WERI-Rb-1 (cell line): ENCODE measurements around the gene MT1E.
"Not testable (repeated sequence)": the region's sequence is repeated elsewhere in the genome, so short reads cannot be mapped to it uniquely, and the experiment has no call there.

Experiments used
- DNase-seq: peaks from one replicate; pipeline ENCODE4 v3.0.0-alpha.2; 2020
- H3K27ac ChIP-seq: fragments of 250-450 bp; sonication (Bioruptor Pico); 2 replicates; pipeline ENCODE4 v1.5.1; 2020; ENCODE audit warnings: mild to moderate bottlenecking, moderate library complexity
- H3K27me3 ChIP-seq: fragments of 250-450 bp; sonication (Bioruptor Pico); 2 replicates; pipeline ENCODE4 v1.5.1; 2021; ENCODE audit warnings: mild to moderate bottlenecking, low read depth, moderate library complexity; ENCODE audit not compliant: insufficient read depth, severe bottlenecking
- H3K36me3 ChIP-seq: fragments of 250-450 bp; sonication (Bioruptor Pico); 2 replicates; pipeline ENCODE4 v1.5.1; 2020; ENCODE audit warnings: mild to moderate bottlenecking, moderate library complexity
- H3K4me3 ChIP-seq: 2 replicates; pipeline ENCODE4 v1.5.1; 2011; ENCODE audit warnings: low read depth, mild to moderate bottlenecking, control low read depth, low read length
- H3K9me3 ChIP-seq: fragments of 250-450 bp; sonication (Bioruptor Pico); 2 replicates; pipeline ENCODE4 v1.5.1; 2021; ENCODE audit warnings: mild to moderate bottlenecking, moderate library complexity; ENCODE audit not compliant: severe bottlenecking
- CTCF ChIP-seq: IDR thresholded peaks from 2 replicates; pipeline ENCODE4 v1.5.1; 2011; ENCODE audit warnings: low read depth, mild to moderate bottlenecking, control low read depth, inconsistent platforms, low read length

The MT1E gene

GRCh38 chr16:56625140-56625942 lies at the start of gene MT1E:
Gene MT1E (plus strand): TSS chr16:56625781. CDS start chr16:56625852, 71 bp downstream.
- Histone ChIP-seq H3K27me3 (no peaks in the 10 kb centered on the region), H3K27ac (no peak within 1 kb of the TSS), H3K4me3 (no peak within 1 kb of the TSS), H3K9me3 (no peaks in the 10 kb centered on the region), H3K36me3 (no peaks in the 10 kb centered on the region)
- TF ChIP-seq CTCF = no peak
- no peak for DNase-seq

- H3K9me3 ChIP-seq = no peaks in the 10 kb centered on the region
- H3K27me3 ChIP-seq = no peaks in the 10 kb centered on the region
- no peaks in the 10 kb centered on the region for H3K36me3 ChIP-seq
- no peak overlapping the region for H3K4me3 ChIP-seq
- no peak overlapping the region for H3K27ac ChIP-seq
- peak; percentile 77 for DNase-seq
- TF ChIP-seq CTCF = peak; percentile 95
Measured at GRCh38 chr16:56576585-56577299, 48.8 kb upstream of the MT1E start.

GRCh38 chr16:56577300-56577625 lies 48.3 kb upstream of the MT1E start:
- H3K27ac ChIP-seq = no peak overlapping the region
- H3K4me3 ChIP-seq = no peak overlapping the region
- no peaks in the 10 kb centered on the region for H3K27me3 ChIP-seq
- DNase-seq = no peak
- no peaks in the 10 kb centered on the region for H3K36me3 ChIP-seq
- no peaks in the 10 kb centered on the region for H3K9me3 ChIP-seq
- no peak for TF ChIP-seq CTCF

- Histone ChIP-seq H3K9me3 (no peaks in the 10 kb centered on the region), H3K27me3 (no peaks in the 10 kb centered on the region), H3K27ac (no peak overlapping the region), H3K36me3 (no peaks in the 10 kb centered on the region), H3K4me3 (no peak overlapping the region)
- TF ChIP-seq CTCF = no peak
- no peak for DNase-seq
Measured at GRCh38 chr16:56580391-56581048, 45.1 kb upstream of the MT1E start.

- not testable (repeated sequence) for H3K27me3 ChIP-seq, H3K27ac ChIP-seq, H3K4me3 ChIP-seq, H3K36me3 ChIP-seq, H3K9me3 ChIP-seq, DNase-seq
Measured at GRCh38 chr16:56582911-56583310, 42.7 kb upstream of the MT1E start.

GRCh38 chr16:56583351-56584168 lies 42.0 kb upstream of the MT1E start:
- no peak for DNase-seq
- no peaks in the 10 kb centered on the region for H3K9me3 ChIP-seq
- no peak overlapping the region for H3K27ac ChIP-seq
- no peak overlapping the region for H3K4me3 ChIP-seq
- H3K27me3 ChIP-seq = no peaks in the 10 kb centered on the region
- no peak for TF ChIP-seq CTCF
- no peaks in the 10 kb centered on the region for H3K36me3 ChIP-seq
